OCI-LY3 (cell line): ENCODE data around the gene ANK3.

Experiments
- EZH2phosphoT487 ChIP-seq: fragments of 200-600 bp; shearing (Covaris generic); IDR thresholded peaks from 2 replicates; pipeline ENCODE4 v1.6.1; 2018; ENCODE audit warnings: antibody characterized with exemption, mixed run types, low read depth
- TF ChIP-seq, protein P1 (sequence below): fragments of 200-600, 300-600 bp; sonication (generic); IDR thresholded peaks from 2 replicates; pipeline ENCODE4 v1.5.1; 2014; ENCODE audit warnings: antibody characterized with exemption, low read length, low read depth

DNA sequence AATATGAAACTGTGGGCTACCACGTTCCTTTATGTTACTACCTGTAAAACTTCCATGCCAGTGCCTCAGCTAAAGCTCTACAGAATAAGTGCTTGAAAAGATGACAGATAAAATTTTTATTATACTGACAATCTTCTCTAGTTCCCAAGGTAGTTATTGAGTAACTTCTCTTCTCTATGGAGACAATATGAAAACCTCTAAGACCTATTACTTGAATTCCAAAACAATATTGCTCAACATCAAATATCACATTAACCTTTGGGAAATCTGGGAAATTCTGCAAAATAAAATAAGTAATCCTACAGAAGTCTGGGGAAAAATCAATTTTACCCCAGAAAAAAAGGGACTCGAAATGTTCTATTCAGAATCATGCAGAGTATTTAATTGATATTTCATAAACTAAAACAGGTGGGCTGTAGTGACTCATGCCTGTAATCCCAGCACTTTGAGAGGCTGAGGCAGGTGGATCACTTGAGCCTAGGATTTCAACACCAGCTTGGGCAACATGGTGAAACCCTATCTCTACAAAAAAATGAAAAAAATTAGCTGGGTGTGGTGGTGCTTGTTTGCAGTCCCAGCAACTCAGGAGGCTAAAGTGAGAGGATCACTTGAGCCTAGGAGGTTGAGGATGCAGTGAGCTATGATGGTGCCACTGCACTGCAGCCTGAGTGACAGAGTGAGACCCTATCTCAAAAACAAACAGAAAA, 23.8 kb upstream of the ANK3 start:
- TF ChIP-seq, protein P1, sequence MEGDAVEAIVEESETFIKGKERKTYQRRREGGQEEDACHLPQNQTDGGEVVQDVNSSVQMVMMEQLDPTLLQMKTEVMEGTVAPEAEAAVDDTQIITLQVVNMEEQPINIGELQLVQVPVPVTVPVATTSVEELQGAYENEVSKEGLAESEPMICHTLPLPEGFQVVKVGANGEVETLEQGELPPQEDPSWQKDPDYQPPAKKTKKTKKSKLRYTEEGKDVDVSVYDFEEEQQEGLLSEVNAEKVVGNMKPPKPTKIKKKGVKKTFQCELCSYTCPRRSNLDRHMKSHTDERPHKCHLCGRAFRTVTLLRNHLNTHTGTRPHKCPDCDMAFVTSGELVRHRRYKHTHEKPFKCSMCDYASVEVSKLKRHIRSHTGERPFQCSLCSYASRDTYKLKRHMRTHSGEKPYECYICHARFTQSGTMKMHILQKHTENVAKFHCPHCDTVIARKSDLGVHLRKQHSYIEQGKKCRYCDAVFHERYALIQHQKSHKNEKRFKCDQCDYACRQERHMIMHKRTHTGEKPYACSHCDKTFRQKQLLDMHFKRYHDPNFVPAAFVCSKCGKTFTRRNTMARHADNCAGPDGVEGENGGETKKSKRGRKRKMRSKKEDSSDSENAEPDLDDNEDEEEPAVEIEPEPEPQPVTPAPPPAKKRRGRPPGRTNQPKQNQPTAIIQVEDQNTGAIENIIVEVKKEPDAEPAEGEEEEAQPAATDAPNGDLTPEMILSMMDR: no peak
- no peak for TF ChIP-seq EZH2phosphoT487
